HG03575 (cell line): ENCODE measurements around the gene MECP2.

Experiments
- ATAC-seq: cut with Tn5 transposase; IDR thresholded peaks from one replicate; pipeline ENCODE4 v1.9.1; 2021; ENCODE audit not compliant: unreplicated experiment, insufficient number of reproducible peaks, low FRiP score; ENCODE audit errors: extremely low read depth

Gene MECP2

DNA sequence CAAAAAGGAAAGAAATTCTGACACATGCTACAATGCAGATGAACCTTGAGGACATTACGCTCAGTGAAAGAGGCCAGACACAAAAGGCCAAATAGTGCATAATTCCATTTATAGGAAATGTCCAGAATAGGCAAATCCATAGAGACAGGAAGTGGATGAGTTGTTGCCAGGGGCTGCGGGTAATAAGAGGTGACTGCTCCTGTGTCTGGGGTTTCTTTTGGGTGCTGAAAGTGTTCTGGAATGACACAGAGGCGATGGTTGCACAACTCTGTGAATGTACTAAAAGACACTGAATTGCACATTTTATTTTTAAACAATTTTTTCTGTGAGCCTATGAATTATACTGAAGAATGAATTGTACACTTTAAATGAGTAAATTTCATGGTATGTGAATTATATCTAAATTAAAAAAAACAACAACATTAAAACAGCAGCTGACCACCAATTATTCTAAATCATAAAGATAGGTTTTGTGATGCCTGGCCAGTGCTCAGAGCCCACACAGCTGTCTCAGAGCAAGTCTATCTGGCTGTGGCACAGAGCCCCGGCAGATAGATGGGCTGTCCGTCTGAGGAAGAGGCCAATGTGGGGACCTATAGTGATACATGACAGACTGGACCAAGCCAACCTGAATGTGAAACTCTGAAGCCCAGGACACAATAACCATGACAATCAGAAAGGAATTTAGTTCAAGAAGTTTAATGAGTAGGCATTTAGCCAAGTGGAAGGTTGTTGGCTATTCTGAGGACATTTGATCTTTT, 54.3 kb downstream of the MECP2 start:
- ATAC-seq, result no peak

DNA sequence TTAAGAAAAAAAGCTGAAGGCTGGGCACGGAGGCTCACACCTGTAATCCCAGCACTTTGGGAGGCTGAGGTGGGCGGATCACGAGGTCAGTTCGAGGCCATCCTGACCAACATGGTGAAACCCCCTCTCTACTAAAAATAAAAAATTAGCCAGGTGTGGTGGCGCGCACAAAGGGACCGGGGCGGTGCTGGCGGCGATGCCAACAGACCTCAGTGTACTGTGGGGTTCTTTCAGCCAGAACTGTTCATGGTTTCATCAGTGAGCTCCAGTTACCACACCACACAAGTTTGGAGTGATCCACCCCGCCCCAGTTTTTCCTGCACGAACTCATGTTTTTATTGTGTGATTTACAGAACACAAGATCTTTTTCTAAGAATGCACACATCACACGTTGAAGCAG, 56.7 kb downstream of the MECP2 start:
- no peak for ATAC-seq

DNA sequence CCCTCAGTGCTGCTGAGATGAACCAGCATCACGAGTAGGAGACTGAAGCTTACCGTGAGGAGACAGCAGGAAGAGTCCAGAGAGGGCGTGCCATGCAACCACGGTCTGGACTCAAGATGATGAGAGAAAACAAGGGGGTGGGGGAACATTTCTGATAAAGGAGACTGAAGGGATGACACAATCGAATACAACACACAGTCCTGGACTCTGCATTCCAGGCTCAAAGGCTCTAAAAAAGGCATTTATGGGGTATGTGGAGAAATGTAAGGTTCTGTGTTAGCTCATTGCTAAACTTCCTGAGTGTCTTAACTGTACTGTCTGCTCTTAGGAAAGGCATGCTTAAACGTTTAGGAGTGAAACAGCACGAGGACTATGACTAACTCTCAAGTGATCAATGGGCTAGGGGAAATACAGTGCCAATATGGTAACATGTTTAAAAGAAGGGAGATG, 57.2 kb downstream of the MECP2 start:
- no peak for ATAC-seq

DNA sequence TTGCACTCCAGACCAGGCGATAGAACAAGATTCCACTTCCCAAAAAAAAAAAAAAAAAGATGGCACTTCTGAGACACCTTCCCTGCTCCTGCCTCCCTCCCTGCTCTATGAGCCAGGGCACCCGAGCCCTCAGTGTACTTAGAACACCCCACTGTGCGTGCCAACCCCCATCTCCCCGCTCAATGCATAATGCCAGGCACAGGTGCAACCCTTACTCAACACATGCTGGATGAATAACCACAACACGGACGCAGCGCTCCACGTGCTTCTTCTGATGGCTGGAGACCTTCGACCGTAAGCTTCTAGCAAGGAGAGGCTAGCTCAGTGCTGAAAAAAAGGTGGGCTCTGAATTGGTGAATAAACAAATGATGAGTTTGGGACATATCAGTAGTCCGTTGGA, 57.9 kb downstream of the MECP2 start:
- ATAC-seq, result no peak

DNA sequence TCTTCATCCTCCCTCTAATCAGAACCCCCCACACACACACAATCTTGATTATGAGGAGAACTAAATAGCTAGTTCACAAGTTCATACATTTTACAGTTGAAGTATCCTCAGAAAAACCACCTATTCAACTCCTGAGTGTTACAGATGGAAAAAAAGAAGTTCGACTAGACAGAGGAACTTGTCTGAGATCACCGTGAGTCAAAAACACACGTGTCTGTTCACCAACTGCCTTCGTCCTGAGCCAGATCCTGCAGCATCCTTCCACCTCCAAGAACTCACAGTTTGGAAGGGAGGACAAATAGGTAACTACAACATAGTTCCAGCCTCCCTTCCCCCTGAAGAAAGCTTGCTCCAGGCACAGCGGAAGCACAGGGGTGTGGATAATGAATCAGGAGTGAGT, 58.9 kb downstream of the MECP2 start:
- ATAC-seq, result no peak

DNA sequence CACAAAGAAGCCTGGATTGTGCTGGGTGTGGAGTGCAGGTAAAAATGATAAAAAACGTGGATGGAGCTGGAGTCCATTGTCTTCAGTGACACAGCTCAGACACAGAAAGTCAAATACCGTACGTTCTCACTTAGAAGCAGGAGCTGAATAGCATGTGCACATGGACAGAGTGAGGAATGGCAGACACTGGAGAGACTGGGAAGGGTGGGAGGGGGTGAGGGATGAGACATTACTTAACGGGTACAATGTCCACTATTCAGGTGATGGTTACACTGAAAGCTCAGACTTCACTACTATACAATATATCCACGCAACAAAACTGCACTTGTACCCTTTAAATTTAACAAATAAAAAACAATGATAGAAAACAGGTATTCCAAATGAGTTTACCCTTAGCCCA, 59.8 kb downstream of the MECP2 start:
- ATAC-seq, result no peak

DNA sequence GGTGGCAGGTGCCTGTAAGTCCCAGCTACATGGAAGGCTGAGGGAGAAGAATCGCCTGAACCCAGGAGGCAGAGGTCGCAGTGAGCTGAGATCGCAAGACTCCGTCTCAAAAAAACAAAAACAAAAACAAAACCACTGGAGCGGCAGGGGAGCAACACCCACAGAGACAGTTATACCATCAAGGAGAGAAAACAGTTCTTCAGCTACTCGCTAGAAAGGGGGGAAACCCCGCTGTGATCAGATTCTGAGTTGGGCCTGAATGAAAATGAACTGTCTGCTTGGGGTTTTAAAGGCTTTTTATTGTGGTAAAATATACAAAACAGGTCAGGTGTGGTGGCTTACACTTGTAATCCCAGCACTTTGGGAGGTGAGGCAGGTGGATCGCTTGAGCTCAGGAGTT, 61.0 kb downstream of the MECP2 start:
- no peak for ATAC-seq

DNA sequence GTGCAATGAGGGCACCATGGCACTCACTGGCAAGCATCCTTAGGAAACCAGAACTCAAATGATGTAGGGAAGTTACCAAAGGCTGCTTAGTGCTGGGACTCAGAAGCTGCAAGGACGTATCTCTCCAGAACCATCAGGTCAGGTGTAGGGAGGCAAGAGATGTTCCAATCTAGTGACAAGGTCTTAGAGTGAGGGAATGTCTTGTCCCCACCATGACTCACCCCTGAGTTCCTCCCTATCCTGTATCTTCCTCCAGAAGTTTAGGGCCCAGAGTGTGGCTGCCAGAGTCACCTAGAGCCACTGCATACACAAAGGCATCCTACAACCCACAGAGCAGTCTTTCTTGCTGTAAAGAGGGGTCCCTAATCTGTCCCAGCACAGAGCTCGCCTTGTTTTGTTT, 63.7 kb downstream of the MECP2 start:
- no peak for ATAC-seq

DNA sequence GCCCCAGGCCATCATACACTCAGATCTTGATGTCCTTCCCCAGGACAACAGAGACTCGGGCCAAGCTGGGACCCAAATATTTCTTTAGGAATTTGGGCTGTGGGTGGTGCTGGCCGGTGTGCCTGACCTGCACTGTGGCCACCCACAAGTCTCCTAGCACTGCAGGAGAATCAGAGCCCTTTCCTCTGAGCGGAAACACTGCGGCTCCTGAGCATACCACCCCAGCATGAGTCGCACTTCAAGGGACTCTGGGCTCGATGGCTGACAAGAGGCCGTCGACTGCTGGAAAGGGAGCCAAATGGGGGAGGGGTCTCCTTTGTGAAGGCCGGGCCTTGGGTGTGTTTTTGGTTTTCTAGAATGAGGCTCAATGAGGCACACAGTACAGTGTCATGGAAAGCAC, 64.9 kb downstream of the MECP2 start:
- no peak for ATAC-seq

DNA sequence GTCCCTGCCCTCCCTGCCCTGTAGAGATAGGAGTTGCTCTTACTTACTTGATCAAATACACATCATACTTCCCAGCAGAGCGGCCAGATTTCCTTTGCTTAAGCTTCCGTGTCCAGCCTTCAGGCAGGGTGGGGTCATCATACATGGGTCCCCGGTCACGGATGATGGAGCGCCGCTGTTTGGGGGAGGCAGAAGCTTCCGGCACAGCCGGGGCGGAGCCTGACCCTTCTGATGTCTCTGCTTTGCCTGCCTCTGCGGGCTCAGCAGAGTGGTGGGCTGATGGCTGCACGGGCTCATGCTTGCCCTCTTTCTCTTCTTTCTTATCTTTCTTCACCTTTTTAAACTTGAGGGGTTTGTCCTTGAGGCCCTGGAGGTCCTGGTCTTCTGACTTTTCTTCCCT, 65.4 kb downstream of the MECP2 start:
- no peak for ATAC-seq

DNA sequence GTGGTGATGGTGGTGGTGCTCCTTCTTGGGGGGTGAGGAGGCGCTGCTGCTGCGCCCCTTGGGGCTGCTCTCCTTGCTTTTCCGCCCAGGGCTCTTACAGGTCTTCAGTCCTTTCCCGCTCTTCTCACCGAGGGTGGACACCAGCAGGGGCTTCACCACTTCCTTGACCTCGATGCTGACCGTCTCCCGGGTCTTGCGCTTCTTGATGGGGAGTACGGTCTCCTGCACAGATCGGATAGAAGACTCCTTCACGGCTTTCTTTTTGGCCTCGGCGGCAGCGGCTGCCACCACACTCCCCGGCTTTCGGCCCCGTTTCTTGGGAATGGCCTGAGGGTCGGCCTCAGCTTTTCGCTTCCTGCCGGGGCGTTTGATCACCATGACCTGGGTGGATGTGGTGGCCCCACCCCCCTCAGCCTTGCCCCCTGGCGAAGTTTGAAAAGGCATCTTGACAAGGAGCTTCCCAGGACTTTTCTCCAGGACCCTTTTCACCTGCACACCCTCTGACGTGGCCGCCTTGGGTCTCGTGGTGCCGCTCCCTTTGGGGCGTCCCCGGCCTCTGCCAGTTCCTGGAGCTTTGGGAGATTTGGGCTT, 66.7 kb downstream of the MECP2 start:
- ATAC-seq, result no peak

DNA sequence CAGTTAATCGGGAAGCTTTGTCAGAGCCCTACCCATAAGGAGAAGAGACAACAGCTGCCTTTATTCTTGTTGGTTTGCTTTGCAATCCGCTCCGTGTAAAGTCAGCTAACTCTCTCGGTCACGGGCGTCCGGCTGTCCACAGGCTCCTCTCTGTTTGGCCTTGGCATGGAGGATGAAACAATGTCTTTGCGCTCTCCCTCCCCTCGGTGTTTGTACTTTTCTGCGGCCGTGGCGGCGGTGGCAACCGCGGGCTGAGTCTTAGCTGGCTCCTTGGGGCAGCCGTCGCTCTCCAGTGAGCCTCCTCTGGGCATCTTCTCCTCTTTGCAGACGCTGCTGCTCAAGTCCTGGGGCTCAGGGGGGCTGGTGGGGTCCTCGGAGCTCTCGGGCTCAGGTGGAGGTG, 67.3 kb downstream of the MECP2 start:
- no peak for ATAC-seq

DNA sequence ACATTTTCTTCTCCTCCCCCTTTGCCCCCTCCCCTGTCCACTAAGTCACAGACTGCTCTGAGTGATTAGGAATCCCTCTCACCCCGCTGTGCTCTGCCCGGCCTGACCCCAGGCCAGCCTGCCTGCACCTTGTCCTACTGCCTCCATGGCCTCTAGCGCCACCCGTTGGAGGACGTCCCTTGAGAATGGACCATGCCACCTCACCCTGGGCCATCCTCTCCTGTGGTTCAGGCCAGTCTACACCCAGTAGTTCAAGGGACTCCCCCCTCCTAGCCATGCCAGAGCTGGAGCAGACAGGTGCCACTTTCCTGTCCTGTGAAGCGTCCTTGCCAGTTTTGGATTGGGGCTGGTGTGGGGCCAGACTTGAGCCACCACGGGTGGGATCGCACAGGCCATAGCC, 68.1 kb downstream of the MECP2 start:
- ATAC-seq, result no peak

DNA sequence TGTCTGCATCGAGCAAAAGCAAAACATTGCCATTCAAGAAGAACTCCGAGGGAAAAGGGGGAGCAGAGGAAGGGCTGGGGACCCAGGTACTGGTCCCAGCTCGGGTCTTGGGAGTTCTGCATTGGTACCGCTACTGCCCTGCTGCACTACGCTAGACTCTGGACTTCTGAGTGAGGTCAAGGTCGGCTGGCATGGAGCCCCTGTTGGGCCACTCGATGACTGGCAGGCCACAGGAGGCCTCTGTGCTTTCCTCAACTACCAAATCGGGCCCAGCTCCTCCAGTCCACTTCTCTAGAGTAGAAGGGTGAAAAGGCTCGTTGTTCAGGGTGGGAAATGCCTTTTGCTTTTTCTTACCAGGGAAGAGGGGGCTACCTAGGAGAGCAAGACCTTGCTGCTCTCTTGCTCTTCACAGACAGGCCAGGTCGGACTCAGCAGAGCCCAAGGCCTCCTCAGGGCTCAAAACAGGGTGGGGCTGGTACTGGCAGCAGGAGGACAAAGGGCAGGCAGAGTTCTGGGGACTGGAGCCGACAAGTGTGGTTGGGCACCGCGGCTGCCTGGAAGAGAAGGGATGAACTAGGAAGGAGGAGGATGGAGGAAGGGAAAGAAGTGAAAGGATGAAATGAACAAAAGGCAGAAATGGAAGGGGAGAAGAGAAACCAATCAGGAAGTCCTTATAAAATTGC, 68.9 kb downstream of the MECP2 start:
- ATAC-seq, result no peak

DNA sequence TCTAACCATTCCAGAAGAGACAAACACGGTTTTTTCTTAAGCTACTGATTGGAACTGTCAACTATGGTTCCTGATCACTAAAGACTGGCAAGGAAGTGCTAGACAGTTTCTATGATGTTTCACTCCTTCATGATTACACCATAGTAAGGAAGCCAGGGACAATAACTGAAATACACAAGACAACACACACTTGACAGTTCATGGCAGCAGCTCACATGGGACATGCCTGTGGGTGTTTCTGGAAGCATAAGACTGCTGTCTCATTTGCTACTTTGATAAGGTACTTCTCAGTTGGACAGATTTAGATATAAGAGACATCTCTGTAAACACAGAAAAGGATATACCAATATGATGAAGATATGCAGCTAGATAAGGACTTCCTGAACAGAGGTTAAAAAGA, 69.5 kb downstream of the MECP2 start:
- ATAC-seq, result no peak

DNA sequence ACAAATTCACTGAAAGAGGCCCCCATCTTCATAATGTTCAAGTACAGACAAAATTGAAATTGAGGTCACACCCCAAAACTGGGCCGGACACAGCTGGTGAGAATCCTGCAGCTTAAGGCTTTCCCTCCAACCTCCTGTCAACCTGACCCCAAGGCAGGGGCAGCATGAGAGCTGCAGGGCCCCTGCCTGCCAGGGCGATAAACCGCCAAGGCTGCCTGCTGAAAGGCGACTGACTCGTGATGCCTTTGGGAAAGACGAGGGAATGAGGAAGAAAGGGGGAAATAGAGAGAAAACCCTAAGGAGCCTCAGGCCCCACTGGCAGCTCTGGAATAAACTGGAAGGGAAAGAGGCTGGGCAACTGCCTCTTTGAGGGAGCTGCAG, 70.5 kb downstream of the MECP2 start:
- no peak for ATAC-seq

DNA sequence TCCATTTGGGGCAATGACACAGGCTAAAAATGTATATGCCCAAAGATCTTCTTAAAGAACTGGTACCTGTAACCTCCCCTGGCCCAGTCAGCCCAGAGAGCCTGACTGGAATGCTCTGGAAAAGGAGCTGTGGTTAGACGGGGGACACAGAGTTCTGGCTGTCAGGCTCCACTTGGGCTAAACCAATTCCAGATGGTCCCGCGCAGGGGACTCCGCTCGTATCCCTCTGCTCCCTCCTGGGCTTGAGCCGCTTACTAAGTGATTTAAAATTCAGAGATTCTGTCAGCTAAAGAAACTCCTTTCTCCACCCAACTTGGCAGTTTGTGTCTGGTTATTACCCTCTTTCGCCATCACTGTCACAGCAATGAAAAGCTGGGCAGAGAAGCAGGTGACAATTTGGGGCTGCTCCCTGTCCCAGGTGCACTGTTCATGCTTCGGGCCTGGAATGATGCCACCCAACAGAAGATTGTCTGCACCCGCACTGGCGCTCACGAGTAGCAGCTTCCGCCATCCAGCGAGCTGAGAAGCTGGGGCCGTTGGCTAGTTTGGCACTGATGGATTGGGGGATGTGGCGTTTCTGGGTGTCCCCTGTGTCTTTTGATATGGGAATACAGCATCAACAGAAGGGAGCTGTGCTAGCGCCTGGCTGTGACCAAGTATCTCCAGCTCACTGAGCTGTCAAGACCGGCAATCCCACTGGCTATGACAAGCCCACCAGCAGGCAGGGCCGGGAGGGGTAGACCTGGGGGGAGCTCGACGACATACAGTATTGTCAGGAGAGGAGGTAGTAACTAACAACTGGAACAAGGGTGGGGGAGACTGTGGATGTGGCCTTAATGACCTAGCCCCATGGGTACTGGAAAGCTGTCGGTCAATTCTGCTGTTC, 71.1 kb downstream of the MECP2 start:
- ATAC-seq, result no peak

DNA sequence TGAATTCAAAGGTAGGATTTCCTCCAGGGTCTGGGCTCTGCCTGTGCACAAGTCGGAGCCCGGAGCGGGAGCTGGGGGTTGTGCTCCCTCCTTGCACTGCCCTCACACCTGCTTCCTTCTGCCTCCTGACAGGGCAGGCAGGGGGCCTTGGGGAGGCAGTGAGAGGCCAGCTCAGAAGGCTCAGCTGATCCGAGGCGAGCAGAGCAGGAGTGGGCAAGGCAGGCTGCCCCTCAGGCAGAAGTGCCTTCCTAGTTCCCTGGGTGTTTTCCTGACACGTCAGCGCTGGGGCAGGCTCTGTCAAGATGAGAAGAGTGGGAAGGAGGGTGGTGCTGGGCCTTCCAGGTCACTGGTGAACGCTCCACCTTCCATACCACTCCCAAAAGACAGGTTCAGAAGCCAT, 72.3 kb downstream of the MECP2 start:
- ATAC-seq, result no peak

DNA sequence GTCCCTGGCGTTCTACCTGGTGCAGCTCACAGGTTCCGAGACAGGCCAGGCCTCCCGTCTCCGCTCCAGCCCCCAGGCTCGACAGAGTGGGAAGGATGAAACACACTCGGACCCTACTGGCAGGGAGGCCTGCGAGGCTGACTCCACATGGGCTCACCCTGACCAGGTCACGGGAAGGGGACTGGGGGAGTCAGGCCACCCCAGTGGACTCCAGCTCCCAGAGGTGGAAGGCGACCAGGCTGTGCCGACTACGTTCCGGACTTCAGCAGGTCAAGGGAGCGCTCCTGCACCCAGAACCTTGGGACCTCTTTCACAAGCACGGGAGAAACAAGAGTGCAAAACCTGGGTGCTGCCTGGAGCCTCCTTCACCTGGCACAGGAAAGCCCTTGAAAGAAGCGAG, 73.2 kb downstream of the MECP2 start:
- ATAC-seq, result no peak
